ENCODE data around the gene LACTBL1.

GRCh38 chr1:22917989-22918388 lies 54.7 kb downstream of the LACTBL1 start:
- TF ChIP-seq CTCF (IDR thresholded peaks at IDR 0.05) (no peak), ZFX (IDR thresholded peaks at IDR 0.05; ENCODE audit: borderline replicate concordance) (no peak)

Measured in 22Rv1 (cell line).